Smooth muscle cell of the umbilical artery (primary cell): ENCODE data around the gene ALDH1A3. TPM values are rescaled to one million over a fixed set of nuclear protein-coding genes. Genes with fewer than 3 reads are reported as not detected.

Experiments used
- total RNA-seq: library from RNA; depleted of rRNA; stranded (reverse); fragments of >200 nt; gene quantifications from 2 replicates; pipeline ENCODE4 v1.2.3, GENCODE V29; 2014

Gene ALDH1A3
- 515 and 604 TPM in 2 replicates for total RNA-seq

GRCh38 chr15:100879464-100880138, at the start of gene ALDH1A3:
Gene ALDH1A3 (plus strand): TSS chr15:100879831. CDS start chr15:100879908, 77 bp downstream.

GRCh38 chr15:100918690-100919480, 39.3 kb downstream of the ALDH1A3 start, which contains the start of gene LRRK1:
Gene LRRK1 (plus strand): TSS chr15:100919357. CDS start chr15:100924633, 5,276 bp downstream.

Other genes starting within 250 kb of the ALDH1A3 start
- gene LRRK1, start 39.5 kb downstream of the ALDH1A3 start, total RNA-seq, result 11.3 and 20.8 TPM in 2 replicates